A549 (cell line): ENCODE data around the gene ACO1. TPM values are rescaled to one million over a fixed set of nuclear protein-coding genes. Genes with fewer than 3 reads are reported as not detected.

Experiments used
- ATAC-seq, 2 experiments: fragments of 200-7000 bp in 1 of 2; fragments of >200 bp in 1 of 2; cut with Nextera tagmentation in 1 of 2; cut with Tn5 transposase in 1 of 2; 3 replicates each; pipeline versions ENCODE4 v1.8.0 to v1.9.1; 2018 to 2020; ENCODE audit warnings: mild to moderate bottlenecking in 1 of 2, moderate library complexity in 1 of 2
- CTCF ChIA-PET: fragments of 300-600 bp; sonication (Branson Sonifier 250); formaldehyde crosslinking; extraction: SDS; loops from one replicate; lab custom pipeline; 2021; ENCODE audit warnings: antibody characterized with exemption, inconsistent platforms; lab: Yijun Ruan, JAX
- POLR2A ChIA-PET: fragments of 350-600 bp; formaldehyde crosslinking; extraction: SDS; loops from one replicate; lab custom pipeline; 2021; ENCODE audit warnings: antibody characterized with exemption, inconsistent platforms; lab: Yijun Ruan, JAX
- DNase-seq, 2 experiments: peaks; one replicate each; pipeline versions ENCODE4 v3.0.0 to v3.0.0-alpha.2; 2011 to 2016; ENCODE audit warnings: low read depth in 1 of 2, low spot score in 1 of 2
- FAIRE-seq: peaks from 2 replicates; lab custom pipeline; 2011; peaks lifted over from hg19 to GRCh38; lab: Jason Lieb, UNC
- H3K27ac ChIP-seq, 2 experiments: fragments of >200 bp; sonication (Bioruptor Twin); formaldehyde crosslinking; 3 replicates each; pipeline ENCODE4 v1.5.1; 2016 to 2017
- H3K4me1 ChIP-seq: fragments of >200 bp; sonication (Bioruptor Twin); formaldehyde crosslinking; 3 replicates; pipeline ENCODE4 v1.6.1; 2016
- H3K4me2 ChIP-seq: fragments of >200 bp; sonication (Bioruptor Twin); formaldehyde crosslinking; 3 replicates; pipeline ENCODE4 v1.6.1; 2016
- H3K4me3 ChIP-seq: fragments of >200 bp; sonication (Bioruptor Twin); formaldehyde crosslinking; 3 replicates; pipeline ENCODE4 v1.5.1; 2016
- H3K9me3 ChIP-seq: fragments of >200 bp; sonication (Bioruptor Twin); formaldehyde crosslinking; 3 replicates; pipeline ENCODE4 v1.6.1; 2016
- BHLHE40 ChIP-seq: IDR thresholded peaks from 2 replicates; pipeline ENCODE4 v1.6.1; 2012; ENCODE audit warnings: low read depth, low read length, inconsistent platforms
- CTCF ChIP-seq: fragments of >200 bp; sonication (Bioruptor Twin); formaldehyde crosslinking; IDR thresholded peaks from 3 replicates; pipeline ENCODE4 v1.5.1; 2016
- E2F6 ChIP-seq: IDR thresholded peaks from 2 replicates; pipeline ENCODE4 v1.6.1; 2012; ENCODE audit warnings: low read depth, borderline replicate concordance
- EP300 ChIP-seq, 2 experiments: fragments of >200 bp; sonication (Bioruptor Twin); formaldehyde crosslinking; IDR thresholded peaks; 2 replicates in 1 of 2; 3 replicates in 1 of 2; pipeline ENCODE4 v1.6.1; 2016 to 2017
- HEYL ChIP-seq: fragments of 250-450 bp; sonication (Bioruptor Pico); IDR thresholded peaks from 2 replicates; pipeline ENCODE4 v1.8.0; 2021; ENCODE audit warnings: mild to moderate bottlenecking, moderate library complexity
- HMGXB4 ChIP-seq: fragments of 250-450 bp; sonication (Bioruptor Pico); IDR thresholded peaks from 2 replicates; pipeline ENCODE4 v1.5.0; 2021; ENCODE audit warnings: mild to moderate bottlenecking, moderate library complexity, borderline replicate concordance
- JUN ChIP-seq, 2 experiments: fragments of >200 bp; sonication (Bioruptor Twin); formaldehyde crosslinking; IDR thresholded peaks; 2 replicates in 1 of 2; 3 replicates in 1 of 2; pipeline ENCODE4 v1.6.1; 2016 to 2017
- MAFK ChIP-seq: fragments of 450-650 bp; IDR thresholded peaks from 2 replicates; pipeline ENCODE4 v1.6.1; 2014; ENCODE audit not compliant: partially characterized antibody
- MAX ChIP-seq: IDR thresholded peaks from 2 replicates; pipeline ENCODE4 v1.6.1; 2012
- MYC ChIP-seq: IDR thresholded peaks from 2 replicates; pipeline ENCODE4 v1.6.1; 2012; ENCODE audit warnings: mild to moderate bottlenecking, inconsistent platforms, low read length, improper control_type of control experiment, borderline replicate concordance
- NFE2L2 ChIP-seq: fragments of 150-350 bp; conservative IDR thresholded peaks from 2 replicates; pipeline ENCODE4 v1.6.1; 2014; ENCODE audit warnings: low read length
- PBX3 ChIP-seq: IDR thresholded peaks from 2 replicates; pipeline ENCODE4 v1.6.1; 2012
- PHF8 ChIP-seq: fragments of 200-600 bp; sonication (generic); IDR thresholded peaks from 2 replicates; pipeline ENCODE4 v1.6.1; 2016; ENCODE audit warnings: low read depth, mild to moderate bottlenecking, antibody characterized with exemption, moderate library complexity, borderline replicate concordance
- POLR2A ChIP-seq: IDR thresholded peaks from 2 replicates; pipeline ENCODE4 v1.6.1; 2012; ENCODE audit warnings: mild to moderate bottlenecking, low read length
- RAD21 ChIP-seq, 2 experiments: fragments of >200 bp in 1 of 2; sonication (Bioruptor Twin) in 1 of 2; formaldehyde crosslinking in 1 of 2; IDR thresholded peaks in 1 of 2; conservative IDR thresholded peaks in 1 of 2; 2 replicates in 1 of 2; 3 replicates in 1 of 2; pipeline ENCODE4 v1.6.1; 2012 to 2018; ENCODE audit warnings: inconsistent platforms in 1 of 2
- RARB ChIP-seq: fragments of 250-450 bp; sonication (Bioruptor Pico); IDR thresholded peaks from 2 replicates; pipeline ENCODE4 v1.8.0; 2021; ENCODE audit warnings: mild to moderate bottlenecking, moderate library complexity
- RFX5 ChIP-seq: fragments of 450-650 bp; IDR thresholded peaks from 2 replicates; pipeline ENCODE4 v1.7.1; 2014; ENCODE audit warnings: antibody characterized with exemption, mild to moderate bottlenecking, moderate library complexity
- SMC3 ChIP-seq: fragments of >200 bp; sonication (Bioruptor Twin); formaldehyde crosslinking; IDR thresholded peaks from 3 replicates; pipeline ENCODE4 v1.6.1; 2018; ENCODE audit warnings: inconsistent platforms
- TP53 ChIP-seq: fragments of 250-450 bp; sonication (Bioruptor Pico); IDR thresholded peaks from 2 replicates; pipeline ENCODE4 v1.5.0; 2021; ENCODE audit warnings: mild to moderate bottlenecking, moderate library complexity
- ZSCAN20 ChIP-seq: fragments of 250-450 bp; sonication (Bioruptor Pico); IDR thresholded peaks from 2 replicates; pipeline ENCODE4 v1.8.0; 2022; ENCODE audit warnings: mild to moderate bottlenecking, moderate library complexity
- WGBS: methylation state at CpG from one replicate; pipeline ENCODE4 v1.1.6; 2017; ENCODE audit errors: missing lambda C conversion rate; 5-methylcytosine and 5-hydroxymethylcytosine counted together
- polyA minus RNA-seq: library from RNA; depleted of rRNA, polyadenylated mRNA; stranded (reverse); fragments of >200 nt; gene quantifications from 2 replicates; pipeline ENCODE4 v1.2.3, GENCODE V29; 2011; rRNA and poly(A)+ RNA removed
- polyA plus RNA-seq, 4 experiments: library from polyadenylated mRNA; depleted of rRNA in 3 of 4; stranded (reverse); fragments of >200 nt; fragmentation: RNase III in 1 of 4; extraction: RNeasy Plus Mini Kit Qiagen cat#74134 plus additional on column Dnase treatment in 1 of 4; gene quantifications; 2 replicates in 3 of 4; 3 replicates in 1 of 4; pipeline ENCODE4 v1.2.3, GENCODE V29; 2011 to 2017

ACO1 gene
- polyA plus RNA-seq (2011; rRNA removed) (40.2 and 41.0 TPM in 2 replicates), polyA plus RNA-seq (2017; fragmentation: RNase III; extraction: RNeasy Plus Mini Kit Qiagen cat#74134 plus additional on column Dnase treatment) (30.4 to 33.4 TPM (median 32.2 TPM) in 3 replicates), polyA minus RNA-seq (30.8 and 38.3 TPM in 2 replicates)
- polyA plus RNA-seq (2012; cell fraction: cytosol; rRNA removed): 13.9 and 16.1 TPM in 2 replicates
- polyA plus RNA-seq (2012; cell fraction: nucleus; rRNA removed): 14.8 and 19.7 TPM in 2 replicates

GRCh38 chr9:32384364-32385151, at the start of gene ACO1:
Gene ACO1 (plus strand): TSS chr9:32384643. CDS start chr9:32405507, 20,864 bp downstream.
- POLR2A ChIA-PET: interaction anchor here (0.6 to 2.5 kb wide), 8 partner anchors 11 to 865 kb away, joined by 3 to 14 read pairs (median 4); partner anchors contain the start of genes NDUFB6, RIGI, SMIM27 and TOPORS
- FAIRE-seq: no peak
- Histone ChIP-seq H3K4me2 (peak within 1 kb of the TSS; percentile 95), H3K9me3 (no peaks in the 10 kb centered on the region), H3K27ac (peak within 1 kb of the TSS; percentile 62 to 89), H3K4me3 (peak within 1 kb of the TSS; percentile 81), H3K4me1 (peaks cover 5% of the 10 kb centered on the region; the same call in 1 of the 3 replicates)
- WGBS: 5% methylated on average over 19 of the region's 73 CpGs
- TF ChIP-seq E2F6 (0 out of 2 replicates have a peak, but pooled peaks have one; percentile 54), PHF8 (peak; percentile 49; the same call in 1 of the 2 replicates), RARB (no peak), HMGXB4 (no peak), RAD21 (conservative IDR thresholded peaks at IDR 0.05 in 1 of 2, IDR thresholded peaks at IDR 0.05 in 1 of 2) (peak in 1 of 2 experiments; percentile 18; a peak in 1 of 5 replicates), MAX (peak; percentile 51; the same call in 1 of the 2 replicates), JUN (IDR thresholded peaks at IDR 0.05) (peak; percentile 43 to 59; a peak in 2 of 5 replicates), POLR2A (peak; percentile 85)
- CTCF ChIA-PET: interaction anchor here (0.5 to 4.7 kb wide), 13 partner anchors 9 to 205 kb away, joined by 3 to 66 read pairs (median 7); partner anchors contain the start of genes NDUFB6 and RIGI
- ATAC-seq: peak; percentile 90 to 97
- peak; percentile 73 to 84 for DNase-seq

DNA sequence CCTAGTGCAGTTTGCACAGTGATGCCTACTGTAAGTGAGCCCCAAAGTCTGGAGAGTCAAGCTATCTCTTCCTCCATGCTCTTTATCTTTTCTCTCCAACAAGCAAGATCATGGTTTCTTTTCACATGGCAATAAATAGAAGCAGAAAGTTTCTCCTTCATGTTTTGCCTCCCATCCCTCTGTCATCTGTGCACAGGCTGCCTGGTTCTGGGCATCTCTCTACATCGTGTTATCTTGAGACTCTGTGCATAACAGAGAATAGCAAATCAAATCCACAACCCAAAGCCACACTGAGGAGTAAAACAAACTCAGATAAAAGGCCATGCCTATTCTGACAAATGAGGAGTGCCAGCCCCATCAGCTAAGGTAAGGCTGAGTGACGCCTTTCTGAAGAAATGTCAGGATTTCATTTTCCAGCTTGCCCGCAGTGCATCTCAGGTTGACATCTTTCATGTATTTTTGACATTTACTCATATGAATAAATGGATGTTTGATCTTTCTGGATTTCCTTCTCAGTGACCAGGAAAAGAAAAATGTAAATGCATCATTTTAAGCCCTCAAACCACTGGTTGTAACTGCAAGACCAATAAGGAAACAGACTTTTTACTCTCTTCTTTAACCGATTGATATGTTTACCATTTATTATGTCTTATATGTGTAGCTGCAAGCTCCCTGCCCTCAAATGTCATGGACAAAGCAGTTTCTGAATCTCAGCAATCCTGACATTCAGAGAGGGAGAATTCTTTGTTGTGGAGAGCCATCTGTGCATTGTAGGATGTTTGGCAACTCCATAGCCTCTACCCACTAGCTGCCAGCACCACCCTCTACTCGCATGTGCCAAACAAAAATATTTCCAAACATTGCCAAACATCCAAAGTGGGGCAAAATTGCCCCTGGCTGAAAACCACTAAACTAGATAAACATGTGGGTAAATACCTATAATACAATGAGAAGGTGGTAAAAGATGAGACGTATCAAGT, 49.2 kb upstream of the ACO1 start:
- no peak for DNase-seq
- H3K4me3 ChIP-seq: no peak overlapping the region
- TF ChIP-seq RFX5: no peak
- FAIRE-seq: no peak
- WGBS: 34% methylated on average over 6 of the region's 6 CpGs
- no peak overlapping the region for H3K27ac ChIP-seq
- CTCF ChIA-PET: no interaction called here
- H3K9me3 ChIP-seq: no peaks in the 10 kb centered on the region
- no peak overlapping the region for H3K4me2 ChIP-seq
- ATAC-seq: no peak
- no peaks in the 10 kb centered on the region for H3K4me1 ChIP-seq
- POLR2A ChIA-PET: no interaction called here

DNA sequence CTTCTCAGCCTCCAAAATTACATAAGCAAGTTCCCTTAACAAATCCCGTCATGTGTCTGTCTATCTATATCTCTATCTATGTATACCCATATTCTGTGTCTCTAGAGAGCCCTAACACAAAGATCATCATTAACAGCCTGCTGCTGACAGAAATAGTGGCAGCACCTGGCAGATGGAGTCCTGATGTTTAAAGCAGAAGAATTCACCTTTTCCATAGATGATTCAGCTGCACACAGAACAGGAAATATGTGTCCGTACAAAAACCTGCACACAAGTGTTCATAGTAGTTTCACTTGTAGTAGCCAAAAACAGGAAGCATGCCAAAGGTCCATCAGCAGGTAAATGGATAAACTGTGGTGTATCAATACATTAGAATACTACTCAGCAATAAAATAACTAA, 45.0 kb upstream of the ACO1 start:
- DNase-seq (no peak), ATAC-seq (no peak), FAIRE-seq (no peak)
- Histone ChIP-seq H3K4me3 (no peak overlapping the region), H3K9me3 (no peaks in the 10 kb centered on the region), H3K4me2 (no peak overlapping the region), H3K27ac (no peak overlapping the region), H3K4me1 (no peaks in the 10 kb centered on the region)
- ChIA-PET POLR2A (no interaction called here), CTCF (interaction anchor here (1.0 kb wide), 1 partner anchor 40 kb away, joined by 3 read pairs; no protein-coding TSS in a partner anchor)
- WGBS: 54% methylated on average over 2 of the region's 2 CpGs
- TF ChIP-seq PHF8: no peak
- TF ChIP-seq MAFK: no peak
- no peak for TF ChIP-seq PBX3
- no peak for TF ChIP-seq RAD21 (conservative IDR thresholded peaks at IDR 0.05 in 1 of 2, IDR thresholded peaks at IDR 0.05 in 1 of 2)
- no peak for TF ChIP-seq CTCF
- TF ChIP-seq TP53 (CRISPR knock-in tag): no peak
- no peak for TF ChIP-seq SMC3
- no peak for TF ChIP-seq RARB
- TF ChIP-seq NFE2L2: no peak
- no peak for TF ChIP-seq BHLHE40
- TF ChIP-seq ZSCAN20 (CRISPR knock-in tag): no peak
- no peak for TF ChIP-seq MYC
- no peak for TF ChIP-seq EP300 (IDR thresholded peaks at IDR 0.05)
- TF ChIP-seq HMGXB4: no peak
- no peak for TF ChIP-seq HEYL (CRISPR knock-in tag)
